Mammary epithelial cell (primary cell): ENCODE data around the gene NCOA5.

Source experiments
- EZH2 ChIP-seq: IDR thresholded peaks from 2 replicates; pipeline ENCODE4 v1.6.1; 2012; ENCODE audit warnings: low read length, inconsistent platforms, borderline replicate concordance
- TF ChIP-seq, protein P1 (sequence below), 2 donors: IDR thresholded peaks in 1 of 2; conservative IDR thresholded peaks in 1 of 2; 2 replicates each; pipeline ENCODE4 v1.5.1; 2011 to 2012; ENCODE audit warnings: inconsistent platforms in 2 of 2, low read length in 2 of 2, mild to moderate bottlenecking in 2 of 2, control low read depth in 1 of 2, low read depth in 1 of 2; ENCODE audit not compliant: insufficient read depth in 1 of 2; ENCODE audit errors: extremely low read depth in 1 of 2

DNA sequence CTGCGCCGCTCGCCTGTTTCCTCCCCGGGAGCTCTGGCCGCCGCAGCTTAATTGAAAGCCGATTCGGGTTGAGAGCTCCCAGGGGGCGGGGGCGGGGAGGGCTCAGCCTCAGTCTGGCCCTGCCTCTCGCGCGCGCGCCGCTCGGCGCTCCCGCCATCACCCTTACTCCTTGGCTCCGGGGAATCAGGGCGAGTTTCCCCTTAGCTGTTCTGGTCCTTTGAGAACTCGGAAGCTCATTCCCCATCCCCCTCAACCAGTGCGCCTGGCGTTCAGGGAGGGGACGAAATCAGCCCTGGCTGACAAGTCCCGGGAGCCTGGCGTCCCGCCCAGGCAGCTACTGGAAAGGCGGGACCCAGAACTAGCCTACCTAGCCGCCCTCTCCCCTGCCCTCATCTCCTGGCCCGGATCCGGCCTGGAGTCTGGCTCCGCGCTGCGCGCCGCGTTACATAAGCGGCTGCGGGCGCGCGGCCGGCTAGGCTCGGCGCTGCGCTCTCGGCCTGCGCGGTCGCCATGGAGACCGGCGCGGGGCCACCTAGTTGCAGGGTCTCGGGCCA lies 58.0 kb downstream of the NCOA5 start:
- TF ChIP-seq, protein P1, sequence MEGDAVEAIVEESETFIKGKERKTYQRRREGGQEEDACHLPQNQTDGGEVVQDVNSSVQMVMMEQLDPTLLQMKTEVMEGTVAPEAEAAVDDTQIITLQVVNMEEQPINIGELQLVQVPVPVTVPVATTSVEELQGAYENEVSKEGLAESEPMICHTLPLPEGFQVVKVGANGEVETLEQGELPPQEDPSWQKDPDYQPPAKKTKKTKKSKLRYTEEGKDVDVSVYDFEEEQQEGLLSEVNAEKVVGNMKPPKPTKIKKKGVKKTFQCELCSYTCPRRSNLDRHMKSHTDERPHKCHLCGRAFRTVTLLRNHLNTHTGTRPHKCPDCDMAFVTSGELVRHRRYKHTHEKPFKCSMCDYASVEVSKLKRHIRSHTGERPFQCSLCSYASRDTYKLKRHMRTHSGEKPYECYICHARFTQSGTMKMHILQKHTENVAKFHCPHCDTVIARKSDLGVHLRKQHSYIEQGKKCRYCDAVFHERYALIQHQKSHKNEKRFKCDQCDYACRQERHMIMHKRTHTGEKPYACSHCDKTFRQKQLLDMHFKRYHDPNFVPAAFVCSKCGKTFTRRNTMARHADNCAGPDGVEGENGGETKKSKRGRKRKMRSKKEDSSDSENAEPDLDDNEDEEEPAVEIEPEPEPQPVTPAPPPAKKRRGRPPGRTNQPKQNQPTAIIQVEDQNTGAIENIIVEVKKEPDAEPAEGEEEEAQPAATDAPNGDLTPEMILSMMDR (conservative IDR thresholded peaks at IDR 0.05 in 1 of 2, IDR thresholded peaks at IDR 0.05 in 1 of 2; ENCODE audit: extremely low read depth in 1 of 2, insufficient read depth in 1 of 2, low read depth in 1 of 2, low read length in 2 of 2), result no peak
- TF ChIP-seq EZH2, result peak; percentile 78
